Measurements from ENCODE around the gene ZNF785. TPM values are rescaled to one million over a fixed set of nuclear protein-coding genes. Genes with fewer than 3 reads are reported as not detected.
"Not testable (repeated sequence)": the region's sequence is repeated elsewhere in the genome, so short reads cannot be mapped to it uniquely, and the experiment has no call there.

ZNF785 gene
- total RNA-seq, 1 experiment from 2014 or later, result not detected

GRCh38 chr16:30604316-30604947 lies 18.9 kb upstream of the ZNF785 start:
- DNase-seq (ENCODE audit: low spot score), result no peak
- in situ Hi-C loops (cut with HindIII; ENCODE audit: low sequenced_read_pairs), result no loop called here

- no peak for DNase-seq (ENCODE audit: low spot score)
- in situ Hi-C loops (cut with HindIII; ENCODE audit: low sequenced_read_pairs), result no loop called here
Observed at GRCh38 chr16:30603945-30604315, 18.4 kb upstream of the ZNF785 start.

DNA sequence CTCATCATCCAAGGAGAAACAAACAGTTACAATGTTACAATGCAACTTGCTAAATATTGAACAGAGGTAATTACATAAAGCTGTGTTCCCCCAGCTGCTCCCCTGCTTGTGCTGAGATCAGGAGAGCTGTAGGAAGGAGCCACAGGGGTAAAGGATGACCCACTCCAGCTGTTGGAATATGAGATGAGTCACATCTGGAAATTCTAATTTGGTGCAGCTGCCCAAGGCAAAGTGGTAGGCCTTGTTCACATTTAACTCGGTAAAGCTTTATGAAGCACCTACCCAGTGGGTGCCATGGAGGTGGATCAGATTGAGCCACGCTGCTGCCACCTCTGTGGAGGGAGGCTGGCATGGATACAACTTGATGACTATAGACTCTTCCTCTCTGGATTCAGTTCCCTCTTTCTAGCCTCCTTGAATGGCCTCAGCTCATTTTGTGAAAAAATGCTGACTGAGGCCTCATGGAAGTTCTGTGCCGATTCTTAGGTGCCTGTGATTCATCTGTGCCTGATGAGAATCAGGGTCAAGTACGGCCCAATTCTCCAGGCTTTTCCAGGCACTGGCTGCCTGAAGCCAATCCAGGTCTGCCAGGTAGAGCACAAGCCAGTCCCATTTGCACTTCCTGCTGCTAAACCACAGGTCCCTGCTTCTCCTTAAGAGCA lies 17.2 kb upstream of the ZNF785 start:
- in situ Hi-C loops (cut with HindIII; ENCODE audit: low sequenced_read_pairs), result no loop called here
- DNase-seq (ENCODE audit: low spot score), result no peak

GRCh38 chr16:30601966-30602365 lies 16.5 kb upstream of the ZNF785 start:
- in situ Hi-C loops (cut with HindIII; ENCODE audit: low sequenced_read_pairs), result no loop called here
- DNase-seq (ENCODE audit: low spot score), result no peak

GRCh38 chr16:30600929-30601328 lies 15.4 kb upstream of the ZNF785 start:
- DNase-seq (ENCODE audit: low spot score), result no peak
- in situ Hi-C loops (cut with HindIII; ENCODE audit: low sequenced_read_pairs), result no loop called here

DNA sequence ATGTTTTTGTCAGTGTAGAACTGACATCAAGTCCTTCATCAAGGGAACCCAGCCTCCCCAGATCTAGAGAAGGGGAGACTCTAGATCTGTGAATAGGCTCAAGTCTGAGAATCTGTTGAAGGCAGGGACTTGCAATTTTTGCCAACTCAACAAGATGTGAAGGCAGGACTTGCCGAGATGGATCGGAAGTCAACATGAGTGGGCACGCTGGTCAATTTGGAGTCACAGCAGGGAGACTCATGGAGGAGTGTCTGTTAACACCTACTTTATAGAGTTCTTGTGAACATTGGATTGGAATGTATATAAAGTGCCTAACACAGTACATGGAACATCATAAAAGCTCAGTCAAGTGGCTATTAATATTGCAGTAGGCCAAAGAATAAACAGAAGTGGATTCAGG lies 14.7 kb upstream of the ZNF785 start:
- in situ Hi-C loops (cut with HindIII; ENCODE audit: low sequenced_read_pairs), result no loop called here
- DNase-seq (ENCODE audit: low spot score), result no peak

GRCh38 chr16:30592871-30593270 lies 7.4 kb upstream of the ZNF785 start:
- in situ Hi-C loops (cut with HindIII; ENCODE audit: low sequenced_read_pairs), result no loop called here
- DNase-seq (ENCODE audit: low spot score), result no peak

DNA sequence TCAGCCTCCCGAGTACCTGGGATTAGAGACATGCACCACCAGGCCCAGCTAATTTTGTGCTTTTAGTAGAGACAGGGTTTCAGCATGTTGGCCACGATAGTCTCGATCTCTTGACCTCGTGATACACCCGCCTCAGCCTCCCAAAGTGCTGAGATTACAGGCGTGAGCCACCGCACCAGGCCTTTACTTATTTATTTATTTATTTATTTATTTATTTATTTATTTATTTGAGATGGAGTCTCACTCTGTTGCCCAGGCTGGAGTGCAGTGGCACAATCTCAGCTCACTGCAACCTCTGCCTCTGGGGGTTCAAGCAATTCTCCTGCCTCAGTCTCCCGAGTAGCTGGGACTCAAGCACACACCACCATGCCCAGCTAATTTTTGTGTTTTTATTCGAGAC lies 5.4 kb upstream of the ZNF785 start:
- in situ Hi-C loops (cut with HindIII; ENCODE audit: low sequenced_read_pairs); DNase-seq (ENCODE audit: low spot score): not testable (repeated sequence)

GRCh38 chr16:30589582-30589981 lies 4.1 kb upstream of the ZNF785 start:
- in situ Hi-C loops (cut with HindIII; ENCODE audit: low sequenced_read_pairs); DNase-seq (ENCODE audit: low spot score): not testable (repeated sequence)

GRCh38 chr16:30588651-30589050 lies 3.2 kb upstream of the ZNF785 start:
- in situ Hi-C loops (cut with HindIII; ENCODE audit: low sequenced_read_pairs), result no loop called here
- DNase-seq (ENCODE audit: low spot score), result no peak

DNA sequence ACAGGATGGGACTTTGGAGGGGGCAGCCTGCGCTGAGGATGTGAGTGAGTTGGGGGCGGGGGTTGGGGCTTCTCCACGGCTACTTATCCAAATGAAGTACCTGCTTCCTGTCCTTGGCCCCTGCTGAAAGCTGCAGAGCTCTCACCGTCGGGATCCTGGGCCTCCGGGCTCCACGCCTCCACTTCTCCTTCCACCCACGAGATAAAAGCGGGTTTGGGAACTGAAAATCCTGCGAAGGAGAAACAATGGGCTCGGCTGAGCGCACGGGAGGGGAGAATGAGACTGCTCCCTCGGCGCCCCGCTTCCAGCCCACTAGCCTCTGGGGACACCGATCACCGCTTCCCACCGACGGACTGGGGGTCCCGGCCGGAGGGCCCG lies 486 bp downstream of the ZNF785 start:
- DNase-seq (ENCODE audit: low spot score), result no peak

GRCh38 chr16:30582611-30583340 lies 2.7 kb downstream of the ZNF785 start:
- DNase-seq (ENCODE audit: low spot score), result no peak
- in situ Hi-C loops (cut with HindIII; ENCODE audit: low sequenced_read_pairs), result no loop called here

More for the DNA sequence above, 486 bp downstream of the ZNF785 start:
- in situ Hi-C loops (cut with HindIII; ENCODE audit: low sequenced_read_pairs), result no loop called here

GRCh38 chr16:30581457-30581856 lies 4.0 kb downstream of the ZNF785 start:
- in situ Hi-C loops (cut with HindIII; ENCODE audit: low sequenced_read_pairs), result no loop called here
- no peak for DNase-seq (ENCODE audit: low spot score)

- no peak for DNase-seq (ENCODE audit: low spot score)
- in situ Hi-C loops (cut with HindIII; ENCODE audit: low sequenced_read_pairs), result no loop called here
Observed at GRCh38 chr16:30574678-30575077, 10.8 kb downstream of the ZNF785 start.

- DNase-seq (ENCODE audit: low spot score), result peak; percentile 99
- in situ Hi-C loops (cut with HindIII; ENCODE audit: low sequenced_read_pairs), result no loop called here
Observed at GRCh38 chr16:30571445-30572322, 13.8 kb downstream of the ZNF785 start, which contains the start of gene ZNF688. Gene ZNF688 (minus strand): TSS chr16:30571714. CDS start chr16:30571629, 85 bp downstream.

DNA sequence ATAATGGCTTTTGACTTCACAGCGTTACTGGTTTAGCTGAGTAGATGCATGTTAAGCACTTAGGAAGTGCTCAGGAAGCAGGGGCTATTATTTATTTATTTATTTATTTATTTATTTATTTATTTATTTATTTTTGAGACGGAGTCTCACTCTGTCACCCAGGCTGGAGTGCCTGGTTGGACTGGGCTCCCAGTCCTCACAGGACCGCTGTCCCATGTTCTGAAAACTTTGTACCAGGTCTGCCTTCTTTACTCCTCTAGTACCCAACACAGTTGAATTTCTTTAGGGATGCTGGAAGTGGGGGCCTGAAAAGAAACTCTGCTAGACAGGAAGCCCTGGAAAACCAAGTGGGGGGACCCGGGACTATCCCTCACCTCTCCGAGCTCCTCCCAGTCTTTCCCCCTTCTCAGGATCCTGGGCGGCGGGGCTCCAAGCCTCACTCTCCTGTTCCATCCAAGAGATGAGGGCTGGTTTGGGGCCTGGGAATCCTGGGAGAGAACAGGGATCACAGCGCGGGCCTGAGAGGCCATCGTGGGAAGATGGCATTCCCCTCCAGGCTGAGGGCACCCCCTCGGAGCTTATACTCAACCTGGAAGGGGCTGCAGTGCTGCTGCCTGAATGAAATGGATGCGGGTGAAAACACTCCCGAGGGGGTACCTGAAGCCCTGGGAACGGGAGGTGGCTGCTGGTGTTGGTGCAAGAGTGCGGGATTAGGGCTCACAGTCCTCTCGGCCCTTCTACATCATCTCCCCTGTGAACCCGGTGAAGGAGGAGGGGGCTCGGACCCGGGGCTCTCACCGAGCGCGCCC lies 14.7 kb downstream of the ZNF785 start:
- in situ Hi-C loops (cut with HindIII; ENCODE audit: low sequenced_read_pairs), result no loop called here
- DNase-seq (ENCODE audit: low spot score), result peak; percentile 58

GRCh38 chr16:30569746-30570635 lies 15.5 kb downstream of the ZNF785 start:
- no peak for DNase-seq (ENCODE audit: low spot score)
- in situ Hi-C loops (cut with HindIII; ENCODE audit: low sequenced_read_pairs), result no loop called here

DNA sequence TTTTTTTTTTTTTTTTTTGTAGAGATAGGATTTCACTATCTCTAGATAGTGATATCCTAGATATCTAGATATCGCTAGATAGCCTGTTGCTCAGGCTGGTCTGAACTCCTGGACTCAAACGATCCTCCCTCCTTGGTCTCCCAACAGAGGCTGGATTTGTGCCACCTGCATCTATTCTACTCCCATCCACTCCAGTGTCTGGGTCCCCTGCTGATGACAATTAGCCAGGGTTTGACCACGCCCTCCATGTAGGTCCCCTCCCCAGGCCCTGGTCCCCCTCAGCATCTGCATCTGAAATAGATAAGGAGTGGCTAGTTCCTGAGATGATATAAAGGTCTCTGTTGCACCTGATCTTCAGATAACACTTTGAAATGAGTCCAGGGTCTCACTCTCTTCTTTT lies 16.2 kb downstream of the ZNF785 start:
- in situ Hi-C loops (cut with HindIII; ENCODE audit: low sequenced_read_pairs), result no loop called here
- DNase-seq (ENCODE audit: low spot score), result no peak
